WTC11 (cell line): ENCODE data around the gene ZSCAN5C. TPM values are rescaled to one million over a fixed set of nuclear protein-coding genes. Genes with fewer than 3 reads are reported as not detected.

Source experiments
- ATAC-seq: fragments of 200-7000 bp; cut with Tn5 transposase; 2 replicates; pipeline ENCODE4 v1.10.0; 2021; ENCODE audit warnings: mild to moderate bottlenecking, moderate library complexity
- CTCF ChIA-PET: fragments of 300-600 bp; sonication (Branson Sonifier 250); formaldehyde crosslinking; loops from one replicate; lab custom pipeline; 2021; ENCODE audit warnings: antibody characterized with exemption; lab: Charles Lee
- POLR2A ChIA-PET: fragments of 350-600 bp; sonication (Branson Sonifier 250); formaldehyde crosslinking; loops from one replicate; lab custom pipeline; 2021; ENCODE audit warnings: antibody characterized with exemption; lab: Charles Lee
- DNase-seq: peaks from one replicate; pipeline ENCODE4 v3.0.0; 2021; ENCODE audit warnings: low spot score
- H3K27ac Mint-ChIP-seq: 2 replicates; pipeline ENCODE4 v1.8.0; 2021; ENCODE audit warnings: mixed read lengths
- H3K27me3 Mint-ChIP-seq: 2 replicates; pipeline ENCODE4 v1.8.0; 2021; ENCODE audit warnings: low read depth, mild to moderate bottlenecking, moderate library complexity, mixed read lengths
- H3K36me3 Mint-ChIP-seq: 2 replicates; pipeline ENCODE4 v1.8.0; 2021; ENCODE audit warnings: mixed read lengths
- H3K4me1 Mint-ChIP-seq: 2 replicates; pipeline ENCODE4 v1.8.0; 2022; ENCODE audit warnings: mixed read lengths
- H3K4me3 Mint-ChIP-seq: 2 replicates; pipeline ENCODE4 v1.8.0; 2021; ENCODE audit warnings: mild to moderate bottlenecking, moderate library complexity, mixed read lengths
- H3K9me3 Mint-ChIP-seq: 2 replicates; pipeline ENCODE4 v1.8.0; 2021; ENCODE audit warnings: mixed read lengths
- ESRRA ChIP-seq: sonication (generic); formaldehyde crosslinking; IDR thresholded peaks from 2 replicates; pipeline ENCODE4 v1.8.1; 2022; ENCODE audit warnings: mild to moderate bottlenecking, missing genetic modification reagents, borderline replicate concordance
- FOXJ3 ChIP-seq: sonication (generic); formaldehyde crosslinking; IDR thresholded peaks from 2 replicates; pipeline ENCODE4 v1.9.0; 2021; ENCODE audit warnings: missing genetic modification reagents, mild to moderate bottlenecking, borderline replicate concordance
- GTF2I ChIP-seq: fragments of 250-450 bp; sonication (Bioruptor Pico); conservative IDR thresholded peaks from 2 replicates; pipeline ENCODE4 v1.4.0; 2021; ENCODE audit warnings: mild to moderate bottlenecking
- JAZF1 ChIP-seq: fragments of 250-450 bp; sonication (Bioruptor Pico); IDR thresholded peaks from 2 replicates; pipeline ENCODE4 v1.9.0; 2021; ENCODE audit warnings: moderate library complexity, mild to moderate bottlenecking, inconsistent platforms
- NFATC4 ChIP-seq: fragments of 250-450 bp; sonication (Bioruptor Pico); IDR thresholded peaks from 2 replicates; pipeline ENCODE4 v1.9.0; 2021; ENCODE audit warnings: mild to moderate bottlenecking
- PRRX2 ChIP-seq: fragments of 250-450 bp; sonication (Bioruptor Pico); IDR thresholded peaks from 2 replicates; pipeline ENCODE4 v1.8.0; 2021; ENCODE audit warnings: mild to moderate bottlenecking
- TEAD1 ChIP-seq: sonication (generic); formaldehyde crosslinking; IDR thresholded peaks from 2 replicates; pipeline ENCODE4 v1.8.0; 2022; ENCODE audit warnings: mild to moderate bottlenecking, missing genetic modification reagents
- TP53 ChIP-seq: sonication (generic); formaldehyde crosslinking; IDR thresholded peaks from 2 replicates; pipeline ENCODE4 v1.8.1; 2023; ENCODE audit warnings: mild to moderate bottlenecking, missing genetic modification reagents
- ZNF263 ChIP-seq: sonication (generic); formaldehyde crosslinking; IDR thresholded peaks from 2 replicates; pipeline ENCODE4 v1.8.1; 2022; ENCODE audit warnings: low read depth, mild to moderate bottlenecking, moderate library complexity, missing genetic modification reagents
- ZNF317 ChIP-seq: sonication (generic); formaldehyde crosslinking; IDR thresholded peaks from 2 replicates; pipeline ENCODE4 v1.8.1; 2023; ENCODE audit warnings: low read depth, mild to moderate bottlenecking, moderate library complexity, missing genetic modification reagents, borderline replicate concordance
- ZNF416 ChIP-seq: fragments of 250-450 bp; sonication (Bioruptor Pico); IDR thresholded peaks from 2 replicates; pipeline ENCODE4 v1.9.0; 2021; ENCODE audit warnings: mild to moderate bottlenecking, inconsistent platforms
- total RNA-seq: library from RNA; stranded (reverse); gene quantifications from 3 replicates; pipeline ENCODE4 v1.2.3, GENCODE V29; 2021
- TF ChIP-seq, protein P1 (sequence below): sonication (generic); formaldehyde crosslinking; IDR thresholded peaks from 2 replicates; pipeline ENCODE4 v1.8.1; 2023; ENCODE audit warnings: mild to moderate bottlenecking, moderate library complexity, missing genetic modification reagents
- TF ChIP-seq, protein P2 (sequence below): sonication (generic); formaldehyde crosslinking; IDR thresholded peaks from 2 replicates; pipeline ENCODE4 v1.8.0; 2022; ENCODE audit warnings: mild to moderate bottlenecking, missing genetic modification reagents
- TF ChIP-seq, protein P3 (sequence below): sonication (generic); formaldehyde crosslinking; IDR thresholded peaks from 2 replicates; pipeline ENCODE4 v1.8.1; 2023; ENCODE audit warnings: mild to moderate bottlenecking, missing genetic modification reagents, moderate library complexity
- TF ChIP-seq, protein P4 (sequence below): sonication (generic); formaldehyde crosslinking; IDR thresholded peaks from 2 replicates; pipeline ENCODE4 v1.8.0; 2023; ENCODE audit warnings: mild to moderate bottlenecking, missing genetic modification reagents
- TF ChIP-seq, protein P5 (sequence below): sonication (generic); formaldehyde crosslinking; IDR thresholded peaks from 2 replicates; pipeline ENCODE4 v1.8.1; 2023; ENCODE audit warnings: mild to moderate bottlenecking, missing genetic modification reagents, borderline replicate concordance

Gene ZSCAN5C
- total RNA-seq, 1 experiment from 2014 or later = not detected

DNA sequence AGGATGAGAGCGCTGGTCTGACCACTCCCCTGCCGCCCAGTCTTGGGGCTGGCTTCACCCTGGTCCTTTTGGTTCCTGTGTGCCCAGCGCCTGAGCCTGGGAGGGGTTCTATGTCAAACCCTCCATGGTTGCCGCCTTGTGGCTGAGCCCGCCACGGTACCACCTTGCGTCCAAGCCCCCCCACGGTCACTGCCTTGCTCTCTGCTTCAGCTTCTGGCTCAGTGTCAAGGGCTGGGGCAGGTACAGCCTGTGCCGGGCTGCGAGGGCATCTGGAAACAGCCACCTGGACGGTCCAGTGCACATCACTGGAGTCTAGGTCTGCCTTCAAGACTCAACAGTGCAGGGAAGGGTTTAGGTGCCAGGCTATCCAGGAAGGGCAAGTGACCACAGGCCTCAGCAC, 40.5 kb upstream of the ZSCAN5C start (continued):
- no peak for TF ChIP-seq ZNF416
- TF ChIP-seq, protein P1, sequence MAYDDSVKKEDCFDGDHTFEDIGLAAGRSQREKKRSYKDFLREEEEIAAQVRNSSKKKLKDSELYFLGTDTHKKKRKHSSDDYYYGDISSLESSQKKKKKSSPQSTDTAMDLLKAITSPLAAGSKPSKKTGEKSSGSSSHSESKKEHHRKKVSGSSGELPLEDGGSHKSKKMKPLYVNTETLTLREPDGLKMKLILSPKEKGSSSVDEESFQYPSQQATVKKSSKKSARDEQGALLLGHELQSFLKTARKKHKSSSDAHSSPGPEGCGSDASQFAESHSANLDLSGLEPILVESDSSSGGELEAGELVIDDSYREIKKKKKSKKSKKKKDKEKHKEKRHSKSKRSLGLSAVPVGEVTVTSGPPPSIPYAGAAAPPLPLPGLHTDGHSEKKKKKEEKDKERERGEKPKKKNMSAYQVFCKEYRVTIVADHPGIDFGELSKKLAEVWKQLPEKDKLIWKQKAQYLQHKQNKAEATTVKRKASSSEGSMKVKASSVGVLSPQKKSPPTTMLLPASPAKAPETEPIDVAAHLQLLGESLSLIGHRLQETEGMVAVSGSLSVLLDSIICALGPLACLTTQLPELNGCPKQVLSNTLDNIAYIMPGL (CRISPR knock-in tag) = no peak

DNA sequence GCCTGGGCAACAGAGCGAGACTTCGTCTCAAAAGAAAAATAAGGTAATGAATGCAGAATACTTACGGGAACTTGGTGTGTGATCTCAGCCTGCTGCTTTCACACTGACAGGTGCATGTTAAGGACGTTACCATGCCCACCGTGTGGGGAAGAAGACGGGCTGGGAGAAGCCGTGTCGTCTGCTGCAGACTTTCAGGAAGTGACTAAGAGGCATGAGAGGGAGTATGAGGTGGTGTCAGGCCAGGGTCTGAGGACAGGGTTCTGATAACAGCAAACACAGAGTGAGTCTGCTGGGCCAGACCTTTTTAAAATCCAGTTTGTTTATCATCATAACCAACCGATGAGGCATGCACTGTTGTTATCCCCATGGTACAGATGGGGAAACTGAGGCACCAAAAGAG, 39.8 kb upstream of the ZSCAN5C start:
- TF ChIP-seq, protein P2, sequence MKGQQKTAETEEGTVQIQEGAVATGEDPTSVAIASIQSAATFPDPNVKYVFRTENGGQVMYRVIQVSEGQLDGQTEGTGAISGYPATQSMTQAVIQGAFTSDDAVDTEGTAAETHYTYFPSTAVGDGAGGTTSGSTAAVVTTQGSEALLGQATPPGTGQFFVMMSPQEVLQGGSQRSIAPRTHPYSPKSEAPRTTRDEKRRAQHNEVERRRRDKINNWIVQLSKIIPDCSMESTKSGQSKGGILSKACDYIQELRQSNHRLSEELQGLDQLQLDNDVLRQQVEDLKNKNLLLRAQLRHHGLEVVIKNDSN = no peak
- no peak for TF ChIP-seq GTF2I (CRISPR knock-in tag)
- TF ChIP-seq ZNF263 (CRISPR knock-in tag) = no peak
- ChIA-PET POLR2A (no interaction called here), CTCF (interaction anchor here (0.6 to 0.8 kb wide), 2 partner anchors 9 to 31 kb away, joined by 3 read pairs; no protein-coding TSS in a partner anchor)
- H3K27ac Mint-ChIP-seq = no peak overlapping the region
- DNase-seq = no peak
- ATAC-seq = no peak
- H3K36me3 Mint-ChIP-seq = peaks cover 17% of the 10 kb centered on the region
- H3K27me3 Mint-ChIP-seq = no peaks in the 10 kb centered on the region
- H3K4me1 Mint-ChIP-seq = no peaks in the 10 kb centered on the region
- no peak overlapping the region for H3K4me3 Mint-ChIP-seq
- H3K9me3 Mint-ChIP-seq = no peaks in the 10 kb centered on the region

DNA sequence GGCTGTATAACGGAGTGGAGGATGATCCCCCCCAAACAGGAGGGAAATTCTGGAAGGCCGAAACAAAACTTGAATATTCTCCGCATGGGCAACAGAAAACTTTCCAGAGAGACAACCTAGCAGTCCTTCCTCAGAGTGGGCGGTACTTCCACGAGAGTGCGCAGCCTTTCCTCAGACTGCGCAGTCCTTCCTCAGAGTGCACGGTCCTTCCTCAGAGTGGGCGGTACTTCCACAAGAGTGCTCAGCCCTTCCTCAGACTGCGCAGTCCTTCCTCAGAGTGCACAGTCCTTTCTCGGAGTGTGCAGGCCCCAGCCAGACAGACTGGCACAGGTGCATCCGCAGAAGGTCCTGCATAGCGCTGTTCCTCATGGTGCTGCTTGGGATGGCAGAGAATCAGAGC, 39.0 kb upstream of the ZSCAN5C start:
- peaks cover 11% of the 10 kb centered on the region for H3K36me3 Mint-ChIP-seq
- DNase-seq (no peak), ATAC-seq (no peak)
- CTCF ChIA-PET = interaction anchor here (1.3 kb wide), 1 partner anchor 9 kb away, joined by 4 read pairs; no protein-coding TSS in a partner anchor
- no peaks in the 10 kb centered on the region for H3K9me3 Mint-ChIP-seq
- POLR2A ChIA-PET = no interaction called here
- TF ChIP-seq, protein P3, sequence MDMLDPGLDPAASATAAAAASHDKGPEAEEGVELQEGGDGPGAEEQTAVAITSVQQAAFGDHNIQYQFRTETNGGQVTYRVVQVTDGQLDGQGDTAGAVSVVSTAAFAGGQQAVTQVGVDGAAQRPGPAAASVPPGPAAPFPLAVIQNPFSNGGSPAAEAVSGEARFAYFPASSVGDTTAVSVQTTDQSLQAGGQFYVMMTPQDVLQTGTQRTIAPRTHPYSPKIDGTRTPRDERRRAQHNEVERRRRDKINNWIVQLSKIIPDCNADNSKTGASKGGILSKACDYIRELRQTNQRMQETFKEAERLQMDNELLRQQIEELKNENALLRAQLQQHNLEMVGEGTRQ (CRISPR knock-in tag) = no peak
- no peak for TF ChIP-seq NFATC4
- TF ChIP-seq FOXJ3 (CRISPR knock-in tag) = no peak
- no peak for TF ChIP-seq TP53 (CRISPR knock-in tag)
- no peak for TF ChIP-seq JAZF1
- no peak for TF ChIP-seq TEAD1 (CRISPR knock-in tag)
- TF ChIP-seq PRRX2 (CRISPR knock-in tag) = no peak
- TF ChIP-seq, protein P4, sequence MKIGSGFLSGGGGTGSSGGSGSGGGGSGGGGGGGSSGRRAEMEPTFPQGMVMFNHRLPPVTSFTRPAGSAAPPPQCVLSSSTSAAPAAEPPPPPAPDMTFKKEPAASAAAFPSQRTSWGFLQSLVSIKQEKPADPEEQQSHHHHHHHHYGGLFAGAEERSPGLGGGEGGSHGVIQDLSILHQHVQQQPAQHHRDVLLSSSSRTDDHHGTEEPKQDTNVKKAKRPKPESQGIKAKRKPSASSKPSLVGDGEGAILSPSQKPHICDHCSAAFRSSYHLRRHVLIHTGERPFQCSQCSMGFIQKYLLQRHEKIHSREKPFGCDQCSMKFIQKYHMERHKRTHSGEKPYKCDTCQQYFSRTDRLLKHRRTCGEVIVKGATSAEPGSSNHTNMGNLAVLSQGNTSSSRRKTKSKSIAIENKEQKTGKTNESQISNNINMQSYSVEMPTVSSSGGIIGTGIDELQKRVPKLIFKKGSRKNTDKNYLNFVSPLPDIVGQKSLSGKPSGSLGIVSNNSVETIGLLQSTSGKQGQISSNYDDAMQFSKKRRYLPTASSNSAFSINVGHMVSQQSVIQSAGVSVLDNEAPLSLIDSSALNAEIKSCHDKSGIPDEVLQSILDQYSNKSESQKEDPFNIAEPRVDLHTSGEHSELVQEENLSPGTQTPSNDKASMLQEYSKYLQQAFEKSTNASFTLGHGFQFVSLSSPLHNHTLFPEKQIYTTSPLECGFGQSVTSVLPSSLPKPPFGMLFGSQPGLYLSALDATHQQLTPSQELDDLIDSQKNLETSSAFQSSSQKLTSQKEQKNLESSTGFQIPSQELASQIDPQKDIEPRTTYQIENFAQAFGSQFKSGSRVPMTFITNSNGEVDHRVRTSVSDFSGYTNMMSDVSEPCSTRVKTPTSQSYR (CRISPR knock-in tag) = no peak
- TF ChIP-seq ESRRA (CRISPR knock-in tag) = no peak
- H3K27me3 Mint-ChIP-seq = peaks cover 2% of the 10 kb centered on the region; the same call in 1 of the 2 replicates
- no peak overlapping the region for H3K4me3 Mint-ChIP-seq
- H3K4me1 Mint-ChIP-seq = no peaks in the 10 kb centered on the region
- H3K27ac Mint-ChIP-seq = no peak overlapping the region

DNA sequence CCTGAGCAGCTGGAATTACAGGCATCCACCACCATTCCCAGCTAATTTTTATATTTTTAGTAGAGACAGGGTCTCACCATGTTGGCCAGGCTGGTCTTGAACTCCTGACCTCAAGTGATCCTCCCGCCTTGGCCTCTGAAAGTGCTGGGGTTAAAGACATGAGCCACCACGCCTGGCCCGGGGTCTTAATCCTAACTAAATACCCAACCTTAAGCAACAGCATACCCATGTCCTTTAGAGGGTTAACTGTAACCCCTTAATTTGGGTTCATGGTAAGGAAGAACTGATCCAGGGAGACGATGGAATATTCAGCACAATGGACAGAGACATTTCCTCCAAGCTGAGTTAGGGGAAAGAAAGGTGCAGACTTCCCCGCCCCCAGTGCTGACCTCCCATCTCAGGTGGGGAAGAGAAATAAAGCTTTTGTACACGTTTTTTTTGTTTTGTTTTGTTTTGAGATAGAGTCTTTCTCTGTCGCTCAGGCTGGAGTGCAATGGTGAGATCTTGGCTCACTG, 35.0 kb upstream of the ZSCAN5C start:
- H3K27me3 Mint-ChIP-seq = peaks cover 2% of the 10 kb centered on the region; the same call in 1 of the 2 replicates
- no peak for DNase-seq
- H3K9me3 Mint-ChIP-seq = no peaks in the 10 kb centered on the region
- POLR2A ChIA-PET = no interaction called here
- CTCF ChIA-PET = interaction anchor here (1.2 to 3.6 kb wide), 3 partner anchors 12 to 142 kb away, joined by 3 to 30 read pairs (median 4); no protein-coding TSS in a partner anchor
- TF ChIP-seq ZNF263 (CRISPR knock-in tag) (no peak), ZNF317 (CRISPR knock-in tag) (peak; percentile 59; the same call in 1 of the 2 replicates)
- TF ChIP-seq, protein P5, sequence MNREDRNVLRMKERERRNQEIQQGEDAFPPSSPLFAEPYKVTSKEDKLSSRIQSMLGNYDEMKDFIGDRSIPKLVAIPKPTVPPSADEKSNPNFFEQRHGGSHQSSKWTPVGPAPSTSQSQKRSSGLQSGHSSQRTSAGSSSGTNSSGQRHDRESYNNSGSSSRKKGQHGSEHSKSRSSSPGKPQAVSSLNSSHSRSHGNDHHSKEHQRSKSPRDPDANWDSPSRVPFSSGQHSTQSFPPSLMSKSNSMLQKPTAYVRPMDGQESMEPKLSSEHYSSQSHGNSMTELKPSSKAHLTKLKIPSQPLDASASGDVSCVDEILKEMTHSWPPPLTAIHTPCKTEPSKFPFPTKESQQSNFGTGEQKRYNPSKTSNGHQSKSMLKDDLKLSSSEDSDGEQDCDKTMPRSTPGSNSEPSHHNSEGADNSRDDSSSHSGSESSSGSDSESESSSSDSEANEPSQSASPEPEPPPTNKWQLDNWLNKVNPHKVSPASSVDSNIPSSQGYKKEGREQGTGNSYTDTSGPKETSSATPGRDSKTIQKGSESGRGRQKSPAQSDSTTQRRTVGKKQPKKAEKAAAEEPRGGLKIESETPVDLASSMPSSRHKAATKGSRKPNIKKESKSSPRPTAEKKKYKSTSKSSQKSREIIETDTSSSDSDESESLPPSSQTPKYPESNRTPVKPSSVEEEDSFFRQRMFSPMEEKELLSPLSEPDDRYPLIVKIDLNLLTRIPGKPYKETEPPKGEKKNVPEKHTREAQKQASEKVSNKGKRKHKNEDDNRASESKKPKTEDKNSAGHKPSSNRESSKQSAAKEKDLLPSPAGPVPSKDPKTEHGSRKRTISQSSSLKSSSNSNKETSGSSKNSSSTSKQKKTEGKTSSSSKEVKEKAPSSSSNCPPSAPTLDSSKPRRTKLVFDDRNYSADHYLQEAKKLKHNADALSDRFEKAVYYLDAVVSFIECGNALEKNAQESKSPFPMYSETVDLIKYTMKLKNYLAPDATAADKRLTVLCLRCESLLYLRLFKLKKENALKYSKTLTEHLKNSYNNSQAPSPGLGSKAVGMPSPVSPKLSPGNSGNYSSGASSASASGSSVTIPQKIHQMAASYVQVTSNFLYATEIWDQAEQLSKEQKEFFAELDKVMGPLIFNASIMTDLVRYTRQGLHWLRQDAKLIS (CRISPR knock-in tag) = no peak
- H3K27ac Mint-ChIP-seq = no peak overlapping the region
- no peaks in the 10 kb centered on the region for H3K36me3 Mint-ChIP-seq
- ATAC-seq = peak; percentile 43
- H3K4me1 Mint-ChIP-seq = no peaks in the 10 kb centered on the region
- no peak overlapping the region for H3K4me3 Mint-ChIP-seq
